IPS-NIHi11 (cell line): Measurements from ENCODE around the gene HOXD8.

Experiments
- DNase-seq: peaks from one replicate; pipeline ENCODE4 v3.0.0; 2012; ENCODE audit warnings: mixed read lengths, low spot score

Gene HOXD8

GRCh38 chr2:176147800-176148496 is 18.4 kb downstream of the HOXD8 start:
- DNase-seq = no peak

GRCh38 chr2:176148751-176149421 is 19.4 kb downstream of the HOXD8 start:
- no peak for DNase-seq

GRCh38 chr2:176149481-176149938 is 20.0 kb downstream of the HOXD8 start:
- DNase-seq = no peak

- DNase-seq = no peak
Observed at GRCh38 chr2:176149939-176150583, 20.6 kb downstream of the HOXD8 start.

- DNase-seq = no peak
Observed at GRCh38 chr2:176150584-176151441, 21.3 kb downstream of the HOXD8 start.

- DNase-seq = no peak
Observed at GRCh38 chr2:176151442-176152287, 22.2 kb downstream of the HOXD8 start, which contains the start of gene HOXD4. HOXD4 (plus strand) TSS chr2:176151550; CDS start chr2:176151634, 84 bp downstream.

GRCh38 chr2:176152350-176153181 is 23.1 kb downstream of the HOXD8 start:
- DNase-seq = no peak

GRCh38 chr2:176154576-176155252 is 25.2 kb downstream of the HOXD8 start:
- DNase-seq = no peak

- no peak for DNase-seq
Observed at GRCh38 chr2:176155356-176156044, 26.0 kb downstream of the HOXD8 start.

GRCh38 chr2:176156301-176156806 is 26.8 kb downstream of the HOXD8 start:
- no peak for DNase-seq

- no peak for DNase-seq
Observed at GRCh38 chr2:176156807-176157498, 27.4 kb downstream of the HOXD8 start, which contains the start of gene HOXD3. HOXD3 (plus strand) TSS chr2:176157307; CDS start chr2:176169115, 11,808 bp downstream.

GRCh38 chr2:176157499-176158185 is 28.1 kb downstream of the HOXD8 start:
- no peak for DNase-seq

GRCh38 chr2:176158186-176158591 is 28.7 kb downstream of the HOXD8 start:
- DNase-seq = no peak

- no peak for DNase-seq
Observed at GRCh38 chr2:176158855-176159662, 29.6 kb downstream of the HOXD8 start.

GRCh38 chr2:176159663-176160250 is 30.3 kb downstream of the HOXD8 start:
- no peak for DNase-seq
